Measurements from ENCODE around the gene SPTSSA.
"Not testable (repeated sequence)": the region's sequence is repeated elsewhere in the genome, so short reads cannot be mapped to it uniquely, and the experiment has no call there.

SPTSSA gene, protein sequence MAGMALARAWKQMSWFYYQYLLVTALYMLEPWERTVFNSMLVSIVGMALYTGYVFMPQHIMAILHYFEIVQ

DNA sequence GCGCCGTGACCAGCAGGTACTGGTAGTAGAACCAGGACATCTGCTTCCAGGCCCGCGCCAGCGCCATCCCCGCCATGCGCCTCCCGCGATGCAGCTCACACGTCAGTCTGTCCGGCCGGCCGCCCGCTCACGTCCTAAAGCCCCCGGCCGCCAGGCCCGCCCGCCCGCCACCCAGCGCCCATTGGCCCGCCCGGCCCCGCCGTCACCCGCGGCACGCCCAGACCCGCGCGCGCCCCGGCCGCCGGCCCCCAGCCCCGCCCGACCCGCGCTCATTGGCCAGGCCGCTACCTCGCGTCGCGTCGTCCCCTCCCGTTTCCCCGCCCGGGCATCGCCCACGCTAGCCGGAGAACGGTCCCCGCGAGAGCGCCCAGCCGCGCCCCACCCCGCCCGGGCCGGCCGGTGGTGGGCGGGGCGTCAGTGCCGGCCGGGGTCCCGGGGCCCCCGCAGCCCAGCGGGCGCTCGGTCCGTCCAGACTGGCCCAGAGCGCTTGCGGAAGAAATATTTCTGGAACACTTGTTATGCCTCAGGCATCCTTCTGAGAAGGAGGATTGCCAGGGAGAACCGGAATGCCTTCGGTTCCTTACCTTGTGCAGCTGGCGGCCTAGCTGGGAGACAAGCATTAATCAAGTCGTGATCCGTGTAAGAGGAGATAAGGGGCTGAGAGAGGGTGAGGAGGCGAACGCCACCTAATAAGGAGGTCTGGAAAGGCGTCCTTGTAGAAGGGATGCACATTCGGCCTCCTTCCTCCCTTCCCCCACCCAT lies at the start of gene SPTSSA:
SPTSSA (minus strand) TSS at position 109 of the 762 bp plus-strand sequence; CDS start at position 76, 33 bp downstream.
- in situ Hi-C loops (cut with MboI; ENCODE audit: low sequenced_read_pairs): no loop called here

DNA sequence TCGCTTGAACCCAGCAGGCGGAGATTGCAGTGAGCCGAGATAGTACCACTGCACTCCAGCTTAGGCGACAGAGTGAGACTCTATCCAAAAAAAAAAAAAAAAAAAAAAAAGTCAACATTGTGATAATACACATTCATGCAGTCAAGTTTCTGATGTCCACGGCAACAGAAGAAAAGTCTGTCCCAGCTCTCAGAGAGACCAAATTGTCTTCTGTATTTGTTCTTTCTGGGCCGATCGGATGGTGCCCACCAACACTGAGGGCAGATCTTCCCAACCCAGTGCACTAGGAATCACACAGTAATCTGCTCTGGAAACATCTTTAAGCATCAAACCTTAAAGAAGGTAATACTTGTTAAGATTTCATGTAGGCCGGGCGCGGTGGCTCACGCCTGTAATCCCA lies 45.8 kb upstream of the SPTSSA start:
- in situ Hi-C loops (cut with MboI; ENCODE audit: low sequenced_read_pairs): no loop called here

DNA sequence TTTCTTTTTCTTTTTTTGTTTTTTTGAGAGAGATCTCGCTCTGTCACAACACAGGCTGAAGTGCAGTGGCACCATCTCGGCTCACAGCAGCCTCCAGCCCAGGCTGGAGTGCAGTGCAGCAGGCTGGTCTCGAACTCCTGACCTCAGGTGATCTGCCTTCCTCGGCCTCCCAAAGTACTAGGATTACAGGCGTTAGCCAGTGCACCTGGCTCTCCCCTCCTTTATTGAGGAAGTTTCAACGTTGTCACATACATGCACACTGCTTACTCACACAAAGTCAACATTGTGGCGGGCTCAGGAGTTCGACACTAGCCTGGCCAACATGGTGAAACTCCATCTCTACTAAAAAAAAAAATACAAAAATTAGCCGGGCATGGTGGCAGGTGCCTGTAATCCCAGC lies 45.4 kb upstream of the SPTSSA start:
- in situ Hi-C loops (cut with MboI; ENCODE audit: low sequenced_read_pairs): no loop called here

DNA sequence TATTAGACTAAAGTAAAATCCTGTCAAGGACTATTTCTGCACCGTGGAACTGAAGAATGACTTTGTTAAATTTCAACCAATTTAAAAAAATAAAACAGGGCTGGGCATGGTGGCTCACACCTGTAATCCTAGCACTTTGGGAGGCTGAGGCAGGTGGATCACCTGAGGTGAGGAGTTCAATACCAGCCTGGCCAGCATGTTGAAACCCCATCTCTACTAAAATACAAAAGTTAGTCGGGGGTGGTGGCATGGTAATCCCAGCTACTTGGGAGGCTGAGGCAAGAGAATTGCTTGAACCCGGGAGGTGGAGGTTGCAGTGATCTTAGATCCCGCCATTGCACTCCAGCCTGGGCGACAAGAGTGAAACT lies 43.1 kb upstream of the SPTSSA start:
- in situ Hi-C loops (cut with MboI; ENCODE audit: low sequenced_read_pairs): not testable (repeated sequence)

DNA sequence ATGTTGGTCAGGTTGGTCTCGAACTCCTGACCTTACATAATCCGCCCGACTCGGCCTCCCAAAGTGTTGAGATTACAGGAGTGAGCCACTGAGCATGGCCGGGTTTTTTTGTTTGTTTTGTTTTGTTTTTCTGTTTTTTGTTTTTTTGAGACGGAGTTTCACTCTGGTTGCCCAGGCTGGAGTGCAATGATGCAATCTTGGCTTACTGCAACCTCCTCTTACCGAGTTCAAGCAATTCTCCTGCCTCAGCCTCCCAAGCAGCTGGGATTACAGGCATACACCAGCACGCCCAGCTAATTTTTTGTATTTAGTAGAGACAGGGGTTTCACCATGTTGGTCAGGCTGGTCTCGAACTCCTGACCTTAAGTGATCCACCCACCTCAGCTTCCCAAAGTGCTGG lies 42.0 kb upstream of the SPTSSA start:
- in situ Hi-C loops (cut with MboI; ENCODE audit: low sequenced_read_pairs): not testable (repeated sequence)

DNA sequence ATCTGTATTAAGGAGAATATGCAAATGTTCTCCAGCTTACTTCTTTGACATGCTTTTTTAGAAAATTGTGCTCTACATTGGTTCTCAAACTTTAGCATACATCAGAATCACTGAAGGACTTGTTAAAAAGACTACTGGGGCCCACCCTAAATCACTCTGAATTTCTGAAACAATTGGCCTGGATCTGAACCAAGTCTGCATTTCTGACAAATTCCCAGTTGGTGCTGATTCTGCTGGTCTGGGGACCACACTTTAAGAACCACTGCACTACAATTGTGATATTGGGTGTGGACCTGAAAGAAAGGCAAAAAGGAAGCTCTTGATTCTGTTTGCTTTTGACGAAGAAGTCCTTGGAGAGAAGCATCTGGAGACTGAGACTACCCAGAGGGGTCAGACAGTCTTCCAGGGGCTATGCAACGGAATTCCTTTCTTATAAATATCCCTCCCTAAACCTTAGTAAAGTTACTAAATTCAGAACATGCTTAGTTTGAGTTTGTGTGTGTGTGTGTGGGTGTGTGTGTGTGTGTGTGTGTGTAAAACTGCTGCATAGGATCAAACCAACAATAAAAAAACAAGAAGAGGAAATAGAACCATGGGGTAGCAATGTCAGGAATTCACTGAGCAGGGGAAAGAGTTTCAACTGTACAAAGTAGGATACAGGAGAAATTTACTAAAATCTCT lies 40.6 kb upstream of the SPTSSA start:
- in situ Hi-C loops (cut with MboI; ENCODE audit: low sequenced_read_pairs): no loop called here

DNA sequence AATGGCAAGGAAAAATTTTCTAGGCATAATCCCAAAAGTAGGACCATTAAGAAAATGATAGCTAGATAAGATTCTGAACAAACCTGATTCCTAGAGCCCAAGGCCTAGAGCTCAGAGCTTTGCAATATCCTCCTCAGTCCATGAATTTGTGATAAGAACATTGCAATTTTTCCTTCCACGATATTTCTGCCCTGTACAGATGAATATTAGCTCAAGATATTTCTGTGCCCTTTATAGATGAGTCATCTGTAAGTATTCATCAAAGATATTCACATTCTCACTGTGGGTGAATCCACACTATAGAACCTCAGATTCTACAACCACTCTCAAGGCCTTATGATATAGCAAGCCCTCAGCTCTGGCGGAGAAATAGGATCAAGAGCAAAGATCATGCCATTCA lies 40.0 kb upstream of the SPTSSA start:
- in situ Hi-C loops (cut with MboI; ENCODE audit: low sequenced_read_pairs): no loop called here

DNA sequence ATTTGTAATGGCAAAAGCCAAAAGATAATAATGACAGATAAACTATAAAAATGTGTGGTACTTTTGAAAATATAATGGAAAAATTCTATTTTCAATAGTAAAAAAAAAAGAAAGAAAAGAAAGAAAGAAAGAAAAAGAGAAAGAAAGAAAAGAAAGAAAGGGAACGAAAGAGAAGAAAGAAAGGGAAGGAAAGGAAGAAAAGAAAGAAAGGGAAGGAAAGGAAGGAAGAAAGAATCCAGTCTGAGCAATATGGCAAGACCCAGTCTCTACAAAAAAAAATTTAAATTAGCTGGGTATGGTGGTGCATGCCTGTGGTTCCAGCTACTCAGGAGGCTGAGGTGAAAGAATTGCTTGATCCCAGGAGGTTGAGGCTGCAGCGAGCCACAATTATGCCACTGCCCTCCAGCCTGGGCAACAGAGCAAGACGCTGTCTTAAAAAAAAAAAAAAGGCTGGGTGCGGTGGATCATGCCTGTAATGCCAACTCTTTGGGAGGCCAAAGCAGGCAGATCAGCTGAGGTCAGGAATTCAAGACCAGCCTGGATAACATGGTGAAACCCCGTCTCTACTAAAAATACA lies 39.1 kb upstream of the SPTSSA start:
- in situ Hi-C loops (cut with MboI; ENCODE audit: low sequenced_read_pairs): no loop called here

DNA sequence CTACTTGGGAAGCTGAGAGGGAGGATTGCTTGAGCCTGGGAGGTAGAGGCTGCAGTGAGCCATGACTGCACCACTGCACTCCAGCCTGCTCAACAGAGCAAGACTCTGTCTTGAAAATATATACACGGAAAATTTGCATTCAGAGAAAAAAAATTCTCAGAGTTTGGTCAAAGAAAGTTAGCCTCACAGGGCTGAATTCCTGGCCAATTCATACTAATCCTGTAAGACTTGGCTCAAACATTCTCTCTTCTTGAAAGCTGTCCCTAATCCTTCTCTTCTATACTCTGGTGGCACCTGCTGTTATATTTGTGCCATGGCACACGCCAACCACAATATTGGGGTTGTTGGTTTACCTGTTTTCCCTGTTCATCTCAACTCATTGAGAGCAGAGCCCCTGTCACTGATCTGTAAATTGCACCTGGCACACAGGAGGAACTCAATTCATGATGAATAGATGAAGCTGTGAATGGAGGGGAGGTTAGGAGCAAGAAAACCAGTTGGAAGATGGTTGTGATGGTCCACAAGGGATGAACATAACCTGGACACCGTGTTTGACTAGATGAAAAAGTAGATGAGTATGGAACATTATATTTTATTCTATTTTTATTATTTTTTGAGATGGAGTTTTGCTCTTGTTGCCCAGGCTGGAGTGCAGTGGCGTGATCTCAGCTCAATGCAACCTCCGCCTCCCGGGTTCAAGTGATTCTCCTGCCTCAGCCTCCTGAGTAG lies 36.8 kb upstream of the SPTSSA start:
- in situ Hi-C loops (cut with MboI; ENCODE audit: low sequenced_read_pairs): no loop called here

DNA sequence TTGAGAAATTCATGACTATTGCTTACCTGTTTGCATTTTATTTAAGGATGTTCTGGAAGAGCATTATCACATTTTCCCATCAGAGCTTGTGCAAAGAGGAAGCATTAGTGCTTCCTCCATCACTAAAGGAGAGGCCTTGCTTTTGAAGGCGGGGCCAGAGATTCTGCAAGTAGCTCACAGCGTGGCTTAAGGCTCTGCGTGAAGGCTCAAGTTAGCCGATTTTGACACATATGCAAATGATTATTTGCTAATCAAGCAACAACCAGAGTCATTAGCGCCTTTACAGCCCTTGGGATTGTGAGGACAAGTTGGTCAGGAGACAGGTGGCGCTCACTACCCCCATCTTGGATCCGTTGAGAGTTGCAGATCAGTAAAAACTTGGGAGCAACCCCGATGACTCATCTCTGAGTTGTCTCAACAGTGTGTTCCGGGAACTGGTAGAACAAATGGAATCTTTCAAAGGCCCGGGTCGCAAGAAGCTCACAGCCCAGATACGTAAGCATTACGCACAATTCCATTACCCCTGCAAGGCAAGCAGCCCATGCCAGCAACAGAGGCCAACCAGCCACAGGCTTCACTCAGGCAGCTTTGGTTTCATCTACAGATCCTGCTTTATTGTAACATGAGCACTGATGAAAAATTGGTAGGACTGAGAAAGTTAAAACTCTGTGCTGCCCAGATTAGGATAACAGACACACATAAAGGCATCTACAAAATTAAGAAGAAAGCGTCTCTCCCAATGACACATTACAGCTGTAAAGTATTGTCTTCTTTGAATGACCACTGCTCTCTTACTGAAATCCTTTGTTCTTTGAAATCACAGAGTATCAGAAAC lies 34.9 kb upstream of the SPTSSA start:
- in situ Hi-C loops (cut with MboI; ENCODE audit: low sequenced_read_pairs): no loop called here

DNA sequence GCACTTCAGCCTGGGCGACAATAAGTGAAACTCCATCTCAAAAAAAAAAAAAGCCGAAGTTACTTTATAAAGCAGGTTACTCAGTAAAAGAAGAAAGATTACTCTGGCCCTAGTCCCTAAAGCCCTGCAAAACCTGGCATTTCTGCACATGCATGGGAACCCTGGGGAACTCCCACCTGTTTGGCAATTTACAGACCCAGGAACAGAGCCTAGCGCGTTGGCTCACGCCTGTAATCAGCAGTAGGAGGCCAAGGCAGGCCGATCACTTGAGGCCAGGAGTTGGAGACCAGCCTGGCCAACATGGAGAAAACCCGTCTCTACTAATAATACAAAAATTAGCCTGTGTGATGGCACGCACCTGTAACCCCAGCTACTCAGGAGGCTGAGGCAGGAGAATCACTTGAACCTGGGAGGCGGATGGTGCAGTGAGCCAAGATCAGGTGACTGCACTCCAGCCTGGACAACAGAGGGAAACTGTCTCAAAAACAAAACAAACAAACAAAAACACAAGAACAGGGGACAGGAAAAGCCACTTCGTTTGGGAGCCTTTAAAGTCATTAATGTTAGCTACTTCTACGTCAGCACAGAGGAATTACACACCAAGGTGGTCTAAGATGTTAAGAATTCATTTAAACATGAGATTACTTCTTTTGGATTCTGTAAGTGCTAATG lies 34.1 kb upstream of the SPTSSA start:
- in situ Hi-C loops (cut with MboI; ENCODE audit: low sequenced_read_pairs): no loop called here

DNA sequence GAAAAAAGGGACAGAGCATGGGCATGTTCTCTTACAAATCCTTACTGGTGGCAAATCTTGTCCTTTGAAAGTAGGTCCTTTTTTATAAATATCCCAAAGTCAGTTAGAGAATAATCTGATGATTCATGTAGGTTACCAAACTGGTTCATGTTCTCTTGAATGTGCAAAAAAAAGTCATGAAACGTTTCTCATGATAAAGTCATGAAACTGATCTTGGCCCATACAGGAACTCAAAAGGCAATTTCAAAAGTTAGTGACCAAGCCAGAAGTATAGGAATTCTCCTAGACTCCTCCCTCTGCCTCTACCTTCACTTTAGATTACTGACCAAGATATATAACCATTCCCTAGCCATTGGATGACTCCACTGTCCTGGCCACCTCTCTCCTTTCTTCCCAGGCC lies 27.3 kb upstream of the SPTSSA start:
- in situ Hi-C loops (cut with MboI; ENCODE audit: low sequenced_read_pairs): no loop called here

DNA sequence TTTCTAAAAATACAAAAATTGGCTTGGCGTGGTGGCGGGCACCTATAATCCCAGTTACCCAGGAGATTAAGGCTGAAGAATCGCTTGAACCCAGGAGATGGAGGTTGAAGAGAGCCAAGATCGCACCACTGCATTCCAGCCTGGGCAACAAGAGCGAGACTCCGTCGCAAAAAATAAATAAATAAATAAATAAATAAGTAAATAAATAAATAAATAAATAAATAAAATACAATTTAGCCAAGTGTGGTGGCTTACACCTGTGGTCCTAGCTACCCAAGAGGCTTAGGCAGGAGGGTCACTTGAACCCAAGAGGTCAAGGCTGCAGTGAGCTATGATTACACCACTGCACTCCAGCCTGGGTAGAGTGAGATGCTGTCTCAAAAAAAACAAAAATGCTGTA lies 26.5 kb upstream of the SPTSSA start:
- in situ Hi-C loops (cut with MboI; ENCODE audit: low sequenced_read_pairs): no loop called here

DNA sequence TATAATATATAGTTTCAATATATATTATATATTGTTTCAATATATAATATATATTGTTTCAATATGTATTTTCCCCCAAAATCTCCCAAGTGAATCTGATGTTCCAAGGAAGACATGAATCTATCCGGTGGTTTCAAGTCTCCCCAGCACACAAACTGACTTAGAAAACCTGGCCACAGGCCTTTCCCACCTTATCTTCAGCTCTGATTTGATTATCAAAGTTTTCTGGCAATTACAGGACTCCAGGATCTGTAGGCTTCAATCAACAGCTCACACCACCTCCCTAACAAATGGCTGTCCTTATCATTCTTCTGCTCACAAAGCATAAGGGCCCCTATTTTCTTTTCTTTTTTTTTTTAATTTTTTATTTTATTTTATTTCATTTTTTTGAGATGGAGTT lies 22.7 kb upstream of the SPTSSA start:
- in situ Hi-C loops (cut with MboI; ENCODE audit: low sequenced_read_pairs): no loop called here

DNA sequence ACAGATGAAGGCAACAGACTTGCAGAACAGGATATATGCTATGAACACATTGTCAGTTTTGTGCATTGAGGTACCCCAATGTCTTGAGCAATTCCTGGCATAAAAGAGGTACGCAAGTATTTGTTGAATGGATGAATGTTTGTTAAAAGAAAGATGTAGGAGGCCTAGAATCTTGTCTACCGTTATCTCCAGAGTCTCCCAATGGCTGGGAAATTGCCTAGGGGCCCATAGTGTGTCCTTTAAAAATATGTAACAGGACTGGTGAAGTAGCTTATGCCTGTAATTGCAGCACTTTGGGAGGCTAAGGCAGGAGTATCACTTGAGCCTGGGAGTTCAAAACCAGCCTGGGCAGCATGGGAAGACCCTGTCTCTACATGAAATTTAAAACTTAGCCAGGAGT lies 20.4 kb upstream of the SPTSSA start:
- in situ Hi-C loops (cut with MboI; ENCODE audit: low sequenced_read_pairs): no loop called here

DNA sequence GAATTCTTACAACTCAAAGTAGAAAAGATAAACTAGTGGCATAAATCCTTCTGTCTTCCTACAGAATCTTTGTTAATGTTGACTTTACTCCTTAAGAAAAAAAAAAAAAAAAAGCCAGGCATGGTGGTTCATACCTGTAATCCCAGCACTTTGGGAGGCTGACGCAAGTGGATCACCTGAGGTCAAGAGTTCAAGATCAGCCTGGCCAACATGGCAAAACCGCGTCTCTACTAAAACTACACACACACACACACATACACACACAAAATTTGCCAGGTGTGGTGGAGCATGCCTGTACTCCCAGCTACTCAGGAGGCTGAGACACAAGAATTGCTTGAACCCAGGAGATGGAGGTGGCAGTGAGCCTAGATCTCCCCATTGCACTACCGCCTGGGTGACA lies 17.7 kb upstream of the SPTSSA start:
- in situ Hi-C loops (cut with MboI; ENCODE audit: low sequenced_read_pairs): no loop called here

DNA sequence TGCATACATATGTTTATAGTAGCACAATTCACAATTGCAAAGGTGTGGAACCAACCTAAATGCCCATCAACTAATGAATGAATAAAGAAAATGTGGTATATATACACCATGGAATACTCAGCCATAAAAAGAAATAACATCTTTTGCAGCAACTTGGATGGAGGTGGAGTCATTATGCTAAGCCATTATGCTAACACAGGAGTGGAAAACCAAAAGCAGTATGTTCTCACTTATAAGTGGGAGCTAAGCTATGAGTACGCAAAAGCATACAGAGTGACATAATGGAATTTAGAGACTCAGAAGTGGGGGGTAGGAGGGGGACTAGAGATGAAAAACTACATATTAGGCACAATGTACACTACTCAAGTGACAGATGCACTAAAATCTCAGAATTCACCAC lies 16.2 kb upstream of the SPTSSA start:
- in situ Hi-C loops (cut with MboI; ENCODE audit: low sequenced_read_pairs): no loop called here

DNA sequence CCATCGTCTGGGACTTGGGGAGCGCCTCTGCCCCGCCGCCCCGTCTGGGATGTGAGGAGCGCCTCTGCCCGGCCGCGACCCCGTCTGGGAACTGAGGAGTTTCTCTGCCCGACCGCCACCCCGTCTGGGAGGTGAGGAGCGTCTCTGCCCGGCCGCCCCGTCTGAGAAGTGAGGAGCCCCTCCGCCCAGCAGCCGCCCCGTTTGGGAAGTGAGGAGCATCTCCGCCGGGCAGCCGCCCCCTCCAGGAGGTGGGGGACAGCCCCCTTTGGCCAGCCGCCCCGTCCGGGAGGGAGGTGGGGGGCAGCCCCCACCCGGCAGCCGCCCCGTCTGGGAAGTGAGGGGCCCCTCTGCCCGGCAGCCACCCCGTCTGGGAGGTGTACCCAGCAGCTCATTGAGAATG lies 14.0 kb upstream of the SPTSSA start:
- in situ Hi-C loops (cut with MboI; ENCODE audit: low sequenced_read_pairs): not testable (repeated sequence)

DNA sequence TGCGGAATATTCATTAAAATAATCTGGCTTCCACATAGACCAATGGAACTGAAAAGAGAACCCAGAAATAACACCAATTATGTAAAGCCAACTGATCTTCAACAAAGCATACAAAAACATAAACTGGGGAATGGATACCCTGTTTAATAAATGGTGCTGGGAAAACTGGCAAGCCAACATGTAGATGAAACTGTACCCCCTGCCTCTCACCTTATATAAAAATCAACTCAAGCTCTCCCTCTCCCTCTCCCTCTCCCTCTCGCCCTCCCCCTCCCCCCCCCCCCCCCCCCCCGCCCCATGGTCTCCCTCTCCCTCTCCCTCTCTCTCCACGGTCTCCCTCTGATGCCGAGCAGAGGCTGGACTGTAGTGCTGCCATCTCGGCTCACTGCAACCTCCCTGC lies 13.1 kb upstream of the SPTSSA start:
- in situ Hi-C loops (cut with MboI; ENCODE audit: low sequenced_read_pairs): no loop called here

DNA sequence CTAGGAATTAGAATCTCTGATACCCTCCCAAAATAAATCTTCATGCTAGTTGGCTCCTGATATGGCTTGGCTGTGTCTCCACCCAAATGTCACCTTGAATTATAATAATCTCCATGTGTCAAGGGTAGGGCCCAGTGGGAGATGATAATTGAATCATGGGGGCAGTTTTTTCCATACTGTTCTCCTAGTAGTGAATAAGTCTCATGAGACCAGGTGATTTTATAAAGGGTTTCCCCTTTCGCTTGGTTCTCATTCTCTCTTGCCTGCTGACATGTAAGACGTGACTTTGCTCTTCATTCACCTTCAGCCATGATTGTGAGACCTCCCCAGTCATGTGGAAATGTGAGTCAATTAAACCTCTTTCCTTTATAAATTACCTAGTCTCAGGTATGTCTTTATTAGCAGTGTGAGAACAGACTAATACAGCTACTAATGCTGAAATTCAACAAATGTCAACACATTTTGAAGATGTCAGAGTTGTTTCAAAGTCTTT lies 12.2 kb upstream of the SPTSSA start:
- in situ Hi-C loops (cut with MboI; ENCODE audit: low sequenced_read_pairs): no loop called here

All from HL-60/S4 treated with retinoic acid at 250 ng/mL for 4 days and 3 days (cell line).